H1 (cell line): ENCODE data around the gene MGAT5. TPM values are rescaled to one million over a fixed set of nuclear protein-coding genes. Genes with fewer than 3 reads are reported as not detected.

ENCODE experiments used
- CTCF ChIA-PET: fragments of 300-600 bp; sonication (Branson Sonifier 250); formaldehyde crosslinking; loops from one replicate; lab custom pipeline; 2021; ENCODE audit not compliant: partially characterized antibody; lab: Charles Lee
- POLR2A ChIA-PET: fragments of 300-600 bp; sonication (Branson Sonifier 250); formaldehyde crosslinking; loops from one replicate; lab custom pipeline; 2021; ENCODE audit warnings: inconsistent platforms; ENCODE audit not compliant: partially characterized antibody; lab: Charles Lee
- DNase-seq, 2 experiments: peaks; one replicate each; pipeline versions ENCODE4 v3.0.0 to v3.0.0-alpha.2; 2010 to 2022; ENCODE audit warnings: low spot score in 2 of 2, low read depth in 1 of 2, mixed read lengths in 1 of 2
- FAIRE-seq: peaks from 2 replicates; lab custom pipeline; 2011; peaks lifted over from hg19 to GRCh38; lab: Jason Lieb, UNC
- H2AFZ ChIP-seq: 2 replicates; pipeline ENCODE4 v1.8.1; 2012; ENCODE audit warnings: low read length, inconsistent platforms
- H2AK5ac ChIP-seq: 2 replicates; pipeline ENCODE4 v1.6.1; 2013; ENCODE audit warnings: low read depth, low read length
- H2BK120ac ChIP-seq: replicated peaks from 2 replicates; pipeline ENCODE3; 2013; ENCODE audit warnings: low read depth, low read length, inconsistent platforms
- H2BK12ac ChIP-seq: 2 replicates; pipeline ENCODE4 v1.6.1; 2013; ENCODE audit warnings: low read depth, low read length
- H2BK15ac ChIP-seq: 2 replicates; pipeline ENCODE4 v1.6.1; 2013; ENCODE audit warnings: low read length
- H2BK20ac ChIP-seq: 2 replicates; pipeline ENCODE4 v1.6.1; 2013; ENCODE audit warnings: low read length
- H2BK5ac ChIP-seq: 2 replicates; pipeline ENCODE4 v1.6.1; 2013; ENCODE audit warnings: low read depth, low read length
- H3K14ac ChIP-seq: 2 replicates; pipeline ENCODE4 v1.6.1; 2013; ENCODE audit warnings: inconsistent platforms; ENCODE audit not compliant: insufficient read length
- H3K18ac ChIP-seq: 2 replicates; pipeline ENCODE4 v1.6.1; 2013; ENCODE audit warnings: low read length; ENCODE audit errors: extremely low read depth
- H3K23ac ChIP-seq: 2 replicates; pipeline ENCODE4 v1.6.1; 2013; ENCODE audit warnings: inconsistent platforms; ENCODE audit not compliant: insufficient read length
- H3K23me2 ChIP-seq: 2 replicates; pipeline ENCODE4 v1.6.1; 2013; ENCODE audit warnings: low read depth, low read length
- H3K27ac ChIP-seq: 2 replicates; pipeline ENCODE4 v1.6.1; 2011; ENCODE audit warnings: low read depth, low read length, inconsistent platforms
- H3K27me3 ChIP-seq, 4 experiments: replicated peaks in 1 of 4; 1 replicate in 1 of 4; 2 replicates in 3 of 4; pipeline versions ENCODE4 v1.6.1 to v1.8.1; 2011 to 2013; ENCODE audit warnings: low read length in 3 of 4, mild to moderate bottlenecking in 3 of 4, inconsistent platforms in 2 of 4, mixed read lengths in 2 of 4, moderate library complexity in 1 of 4; ENCODE audit not compliant: control insufficient read depth in 3 of 4, insufficient read depth in 3 of 4; ENCODE audit errors: extremely low read depth in 1 of 4
- H3K36me3 ChIP-seq, 4 experiments: 2 replicates each; pipeline versions ENCODE4 v1.6.1 to v1.8.1; 2011 to 2013; ENCODE audit warnings: mild to moderate bottlenecking in 4 of 4, low read length in 3 of 4, moderate library complexity in 2 of 4, control low read depth in 1 of 4, inconsistent platforms in 1 of 4; ENCODE audit not compliant: insufficient read depth in 4 of 4, control insufficient read depth in 2 of 4
- H3K4ac ChIP-seq: replicated peaks from 2 replicates; pipeline ENCODE3; 2013; ENCODE audit warnings: low read length, low read depth, mixed read lengths, inconsistent platforms; ENCODE audit not compliant: insufficient read length
- H3K4me1 ChIP-seq, 4 experiments: replicated peaks in 1 of 4; 1 replicate in 1 of 4; 2 replicates in 3 of 4; pipeline versions ENCODE4 v1.6.1 to v1.8.1; 2011 to 2013; ENCODE audit warnings: low read length in 3 of 4, inconsistent platforms in 2 of 4, mixed read lengths in 1 of 4; ENCODE audit not compliant: insufficient read depth in 4 of 4, control insufficient read depth in 3 of 4
- H3K4me2 ChIP-seq, 2 experiments: 2 replicates each; pipeline versions ENCODE4 v1.6.1 to v1.8.1; 2011 to 2013; ENCODE audit warnings: low read depth in 2 of 2, low read length in 2 of 2, control low read depth in 1 of 2, inconsistent platforms in 1 of 2, mild to moderate bottlenecking in 1 of 2; ENCODE audit not compliant: insufficient read depth in 1 of 2
- H3K4me3 ChIP-seq, 4 experiments: fragments of 200-600, 300-600 bp in 1 of 4; sonication (generic), shearing (Covaris generic), sonication (Bioruptor Twin) in 1 of 4; 2 replicates each; pipeline versions ENCODE4 v1.5.1 to v1.8.1; 2011 to 2016; ENCODE audit warnings: low read length in 4 of 4, low read depth in 3 of 4, control low read depth in 2 of 4, inconsistent platforms in 2 of 4, mild to moderate bottlenecking in 2 of 4, mixed read lengths in 1 of 4, moderate library complexity in 1 of 4; ENCODE audit not compliant: insufficient read depth in 2 of 4; ENCODE audit errors: extremely low read depth in 1 of 4
- H3K56ac ChIP-seq: replicated peaks from 2 replicates; pipeline ENCODE3; 2013; ENCODE audit warnings: low read depth, mild to moderate bottlenecking, mixed read lengths, low read length, inconsistent platforms; ENCODE audit not compliant: insufficient read length
- H3K79me1 ChIP-seq: 2 replicates; pipeline ENCODE4 v1.6.1; 2013; ENCODE audit warnings: low read depth, low read length, control low read depth
- H3K79me2 ChIP-seq, 2 experiments: 2 replicates each; pipeline versions ENCODE4 v1.6.1 to v1.8.1; 2012 to 2013; ENCODE audit warnings: low read length in 2 of 2, mild to moderate bottlenecking in 2 of 2, inconsistent platforms in 1 of 2; ENCODE audit not compliant: insufficient read depth in 2 of 2, control insufficient read depth in 1 of 2
- H3K9ac ChIP-seq, 4 experiments: replicated peaks in 1 of 4; 1 replicate in 1 of 4; 2 replicates in 3 of 4; pipeline versions ENCODE4 v1.6.1 to v1.8.1; 2011 to 2013; ENCODE audit warnings: low read depth in 3 of 4, low read length in 3 of 4, control low read depth in 2 of 4, mild to moderate bottlenecking in 2 of 4, moderate library complexity in 2 of 4, inconsistent platforms in 1 of 4; ENCODE audit errors: extremely low read depth in 1 of 4
- H3K9me3 ChIP-seq, 2 experiments: 2 replicates each; pipeline versions ENCODE4 v1.6.1 to v1.8.1; 2012 to 2013; ENCODE audit warnings: mild to moderate bottlenecking in 2 of 2, moderate library complexity in 2 of 2, control low read depth in 1 of 2, inconsistent platforms in 1 of 2, low read depth in 1 of 2, low read length in 1 of 2, mixed read lengths in 1 of 2; ENCODE audit not compliant: insufficient read depth in 2 of 2
- H4K20me1 ChIP-seq, 2 experiments: replicated peaks in 1 of 2; 2 replicates each; pipeline versions ENCODE3 to v1.8.1; 2011 to 2013; ENCODE audit warnings: inconsistent platforms in 2 of 2, low read length in 2 of 2, mild to moderate bottlenecking in 1 of 2; ENCODE audit not compliant: insufficient read depth in 2 of 2, control insufficient read depth in 1 of 2
- H4K5ac ChIP-seq: 2 replicates; pipeline ENCODE4 v1.6.1; 2013; ENCODE audit warnings: low read length, low read depth, mixed read lengths, inconsistent platforms; ENCODE audit not compliant: insufficient read length
- H4K8ac ChIP-seq: 2 replicates; pipeline ENCODE4 v1.8.0; 2013; ENCODE audit warnings: mild to moderate bottlenecking, moderate library complexity, low read length, inconsistent platforms; ENCODE audit not compliant: insufficient read depth; ENCODE audit errors: extremely low read depth
- H4K91ac ChIP-seq: replicated peaks from 2 replicates; pipeline ENCODE3; 2013; ENCODE audit warnings: low read length, mixed read lengths, inconsistent platforms; ENCODE audit not compliant: insufficient read length
- CREB1 ChIP-seq: IDR thresholded peaks from 2 replicates; pipeline ENCODE4 v1.6.1; 2012; ENCODE audit warnings: inconsistent platforms
- CTCF ChIP-seq, 3 experiments: IDR thresholded peaks; 1 replicate in 2 of 3; 2 replicates in 1 of 3; pipeline versions ENCODE4 v1.5.1 to v1.6.1; 2011; ENCODE audit warnings: low read length in 3 of 3, mild to moderate bottlenecking in 3 of 3, inconsistent platforms in 2 of 3, low read depth in 1 of 3, moderate library complexity in 1 of 3; ENCODE audit not compliant: insufficient read depth in 1 of 3; ENCODE audit errors: control extremely low read depth in 1 of 3
- JUN ChIP-seq: IDR thresholded peaks from 2 replicates; pipeline ENCODE4 v1.6.1; 2011; ENCODE audit warnings: low read depth, mild to moderate bottlenecking, improper control_type of control experiment, low read length
- NRF1 ChIP-seq: IDR thresholded peaks from 2 replicates; pipeline ENCODE4 v1.6.1; 2011; ENCODE audit warnings: mild to moderate bottlenecking, low read depth, low read length, improper control_type of control experiment
- RAD21 ChIP-seq, 2 experiments: IDR thresholded peaks in 1 of 2; conservative IDR thresholded peaks in 1 of 2; 2 replicates each; pipeline ENCODE4 v1.6.1; 2011; ENCODE audit warnings: low read depth in 2 of 2, low read length in 2 of 2, improper control_type of control experiment in 1 of 2, inconsistent platforms in 1 of 2, mild to moderate bottlenecking in 1 of 2, moderate library complexity in 1 of 2
- SRF ChIP-seq: IDR thresholded peaks from 2 replicates; pipeline ENCODE4 v1.6.1; 2011; ENCODE audit warnings: mild to moderate bottlenecking, low read depth, low read length, moderate library complexity
- TEAD4 ChIP-seq: IDR thresholded peaks from 2 replicates; pipeline ENCODE4 v1.6.1; 2012; ENCODE audit warnings: low read depth, low read length, inconsistent platforms, mixed read lengths
- YY1 ChIP-seq: IDR thresholded peaks from 2 replicates; pipeline ENCODE4 v1.6.1; 2011; ENCODE audit warnings: low read depth, mild to moderate bottlenecking, low read length
- WGBS, 2 experiments: shearing (Covaris generic) in 1 of 2; methylation state at CpG; one replicate each; pipeline versions ENCODE4 v1.1.6 to v1.1.7; 2013 to 2015; ENCODE audit warnings: low lambda C conversion rate in 2 of 2, mixed read lengths in 2 of 2, inconsistent platforms in 1 of 2, low coverage in 1 of 2, missing lambda C conversion rate in 1 of 2; ENCODE audit not compliant: insufficient replicate concordance in 2 of 2, insufficient coverage in 1 of 2, insufficient read length in 1 of 2; ENCODE audit errors: extremely low coverage in 1 of 2, missing lambda C conversion rate in 1 of 2; 5-methylcytosine and 5-hydroxymethylcytosine counted together
- polyA plus RNA-seq, 7 experiments: library from polyadenylated mRNA; depleted of rRNA in 3 of 7; stranded (reverse) in 5 of 7; unstranded in 2 of 7; fragments of >200 nt in 5 of 7; fragments of 200-250 nt in 2 of 7; gene quantifications; 1 replicate in 5 of 7; 2 replicates in 1 of 7; 4 replicates in 1 of 7; pipeline versions ENCODE4 v1.2.1 to v1.2.3, GENCODE V29; 2011 to 2013; ENCODE audit warnings: missing spikeins in 2 of 7, mixed read lengths in 2 of 7
- total RNA-seq: library from RNA; stranded (reverse); fragmentation: NEBNext Ultra II Directional; extraction: Animal tissue kit (Norgen Biotek cat#: 25700); gene quantifications from 2 replicates; pipeline ENCODE4 v1.2.1, GENCODE V29; 2021

MGAT5 gene
- total and polyA plus RNA-seq, 2 of the 8 experiments (the other 6 are each of a cell fraction or from before 2014, with no cell fraction given), result 11.2 to 49.2 TPM

GRCh38 chr2:134365356-134365755 lies 111.5 kb downstream of the MGAT5 start:
- H3K4me2 ChIP-seq, result no peak overlapping the region
- H2AK5ac ChIP-seq, result no peak overlapping the region
- peak; percentile 42 for FAIRE-seq
- H2BK120ac ChIP-seq, result no peak overlapping the region
- no peak overlapping the region for H2BK5ac ChIP-seq
- no peaks in the 10 kb centered on the region for H3K79me2 ChIP-seq
- no peak for DNase-seq
- H2BK20ac ChIP-seq, result no peak overlapping the region
- H3K27ac ChIP-seq, result no peak overlapping the region
- no peak overlapping the region for H3K4me3 ChIP-seq
- no peaks in the 10 kb centered on the region; the same call in 1 of the 2 replicates for H3K23me2 ChIP-seq
- ChIA-PET POLR2A (no interaction called here), CTCF (interaction anchor here (0.8 to 4.2 kb wide), 22 partner anchors 7 to 137 kb away, joined by 3 to 34 read pairs (median 4); no protein-coding TSS in a partner anchor)
- no peak overlapping the region for H2AFZ ChIP-seq
- H4K5ac ChIP-seq, result no peak overlapping the region
- no peak overlapping the region for H2BK15ac ChIP-seq
- H3K9ac ChIP-seq, result no peak overlapping the region
- no peak overlapping the region for H3K56ac ChIP-seq
- no peak overlapping the region for H4K91ac ChIP-seq
- no peaks in the 10 kb centered on the region; the same call in 1 of the 2 replicates for H3K79me1 ChIP-seq
- H3K9me3 ChIP-seq, result no peaks in the 10 kb centered on the region
- no peaks in the 10 kb centered on the region; a peak in 1 of 7 replicates for H3K4me1 ChIP-seq
- WGBS, 2 experiments, result 89% methylated on average over 3 of the region's 3 CpGs; no CpG with 5 or more reads in 1 of the 2 experiments
- no peak overlapping the region for H3K23ac ChIP-seq
- H4K8ac ChIP-seq, result no peak overlapping the region
- H3K27me3 ChIP-seq, result no peaks in the 10 kb centered on the region
- H3K4ac ChIP-seq, result no peak overlapping the region
- peaks cover 0 to 13% (median 0%) of the 10 kb centered on the region in 4 experiments; a peak in 4 of 8 replicates for H3K36me3 ChIP-seq
- H2BK12ac ChIP-seq, result no peak overlapping the region
- TF ChIP-seq SRF (no peak), CTCF (IDR thresholded peaks at IDR 0.05; ENCODE audit: control extremely low read depth in 1 of 3, insufficient read depth in 1 of 3, low read depth in 1 of 3, low read length in 3 of 3) (peak; percentile 57 to 59 (median 57)), NRF1 (no peak), CREB1 (0 out of 2 replicates have a peak, but pooled peaks have one; percentile 18), RAD21 (IDR thresholded peaks at IDR 0.05 in 1 of 2, conservative IDR thresholded peaks at IDR 0.05 in 1 of 2; ENCODE audit: low read depth in 2 of 2, low read length in 2 of 2) (peak; percentile 26 to 44; a peak in 3 of 4 replicates), JUN (no peak), YY1 (no peak), TEAD4 (peak; percentile 77; the same call in 1 of the 2 replicates)
- no peak overlapping the region for H3K18ac ChIP-seq
- H4K20me1 ChIP-seq, result no peaks in the 10 kb centered on the region
- no peak overlapping the region for H3K14ac ChIP-seq
